AG20443 (cell line): ENCODE results near the gene OR3A2.
"Not testable (repeated sequence)": the region's sequence is repeated elsewhere in the genome, so short reads cannot be mapped to it uniquely, and the experiment has no call there.

Experiments used
- DNase-seq: peaks from one replicate; pipeline ENCODE4 v3.0.0; 2012; ENCODE audit warnings: low spot score, mixed read lengths

Gene OR3A2

GRCh38 chr17:3293548-3293947 is 92.6 kb downstream of the OR3A2 start:
- not testable (repeated sequence) for DNase-seq

GRCh38 chr17:3282901-3283300 is 103.2 kb downstream of the OR3A2 start:
- no peak for DNase-seq

GRCh38 chr17:3276126-3276525 is 110.0 kb downstream of the OR3A2 start:
- no peak for DNase-seq

- DNase-seq, result no peak
Observed at GRCh38 chr17:3271072-3271848, 114.8 kb downstream of the OR3A2 start.

GRCh38 chr17:3260600-3260999 is 125.5 kb downstream of the OR3A2 start:
- no peak for DNase-seq

- no peak for DNase-seq
Observed at GRCh38 chr17:3260163-3260562, 125.9 kb downstream of the OR3A2 start.

- DNase-seq, result no peak
Observed at GRCh38 chr17:3256575-3256974, 129.5 kb downstream of the OR3A2 start.

- DNase-seq, result not testable (repeated sequence)
Observed at GRCh38 chr17:3249013-3249412, 137.1 kb downstream of the OR3A2 start.

GRCh38 chr17:3244841-3245240 is 141.3 kb downstream of the OR3A2 start:
- DNase-seq, result not testable (repeated sequence)

GRCh38 chr17:3241044-3241443 is 145.1 kb downstream of the OR3A2 start:
- not testable (repeated sequence) for DNase-seq

- not testable (repeated sequence) for DNase-seq
Observed at GRCh38 chr17:3238685-3239084, 147.4 kb downstream of the OR3A2 start.

- DNase-seq, result not testable (repeated sequence)
Observed at GRCh38 chr17:3232300-3232699, 153.8 kb downstream of the OR3A2 start.
